ENCODE measurements around the gene SUN1.
"Not testable (repeated sequence)": the region's sequence is repeated elsewhere in the genome, so short reads cannot be mapped to it uniquely, and the experiment has no call there.

- not testable (repeated sequence) for TF ChIP-seq POLR2A, EP300 (IDR thresholded peaks at IDR 0.05)
Measured at GRCh38 chr7:803796-804195, 28.5 kb upstream of the SUN1 start.
